Measurements from ENCODE around the gene ZBTB22.

DNA sequence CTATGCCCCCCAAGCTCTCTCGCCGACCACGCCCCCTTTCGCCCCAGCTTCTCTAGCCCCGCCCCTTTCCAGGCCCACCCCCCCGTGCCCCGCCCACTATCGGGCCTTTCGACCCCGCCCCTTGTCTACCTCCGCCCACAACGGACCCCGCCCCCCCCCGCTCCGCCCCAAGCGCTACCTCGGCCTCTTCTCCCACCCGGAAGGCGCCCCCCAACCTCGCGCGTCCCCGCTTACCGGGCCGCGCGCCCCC is 200 bp downstream of the ZBTB22 start:
- TF ChIP-seq CTCF (conservative IDR thresholded peaks at IDR 0.05; ENCODE audit: low read length) (no peak), EZH2phosphoT487 (IDR thresholded peaks at IDR 0.05; ENCODE audit: borderline replicate concordance) (no peak)

Measured in Loucy (cell line).